Heart left ventricle (tissue), 13 donors: ENCODE measurements around the gene NISCH.

Experiments
- CTCF ChIP-seq, 12 donors: fragments of 200-600 bp; sonication (generic) in 4 of 12; IDR thresholded peaks; one replicate each; pipeline versions ENCODE4 v1.5.0 to v1.8.0; 2018 to 2022; ENCODE audit warnings: antibody characterized with exemption in 12 of 12, mild to moderate bottlenecking in 5 of 12
- POLR2A ChIP-seq, 2 donors: fragments of 450-650 bp; IDR thresholded peaks; one replicate each; pipeline ENCODE4 v1.6.1; 2017; ENCODE audit warnings: antibody characterized with exemption in 2 of 2, mild to moderate bottlenecking in 2 of 2, moderate library complexity in 2 of 2
- donor health status: ischemic (EF 13 %, LVEDD 7.1; RV severe dilation, severe dysfunction).
- donor health status: DM: no; HTN: yes; CAD: no.
- donor health status: DM: no; HTN: no; CAD: no.
- donor health status: ischemic (EF 25% LVEDD 6.9; RV normal size, moderate dysfunction).
- donor health status: ischemic (EF 25% LVEDD 5.7; RV mildly dilated, moderate dysfunction).
- donor health status: ischemic (EF 35%, LVEDD 5.7; RV mildly dilated, moderate dysfunction).
- donor health status: nonischemic (EF 11% LVEDD 7.7; RV severe dilation, severe dysfunction).
- donor health status: DM: yes; HTN: yes; CAD: no.
- donor health status: PGD.
- donor health status: ischemic (EF 29% LVEDD 5.4; RV normal size, mild dysfunction).
- donor health status: nonischemic (EF 23%, LVEDD 6.1; RV moderate dilation, normal function).

- TF ChIP-seq CTCF (IDR thresholded peaks at IDR 0.05) (no peak), POLR2A (IDR thresholded peaks at IDR 0.05) (no peak)
These were observed 17.6 kb downstream of the NISCH start for GRCh38 chr3:52473026-52473425.
